Nephron progenitor cell (in vitro differentiated cells): ENCODE measurements around the gene NDUFC2.

Experiments
- DNase-seq: peaks from one replicate; pipeline ENCODE4 v3.0.0; 2021
- H3K27ac Mint-ChIP-seq: 2 replicates; pipeline ENCODE4 v1.8.0; 2021; ENCODE audit warnings: mild to moderate bottlenecking, moderate library complexity, mixed read lengths
- H3K27me3 Mint-ChIP-seq: 2 replicates; pipeline ENCODE4 v1.8.0; 2021; ENCODE audit warnings: mild to moderate bottlenecking, low read depth, mixed read lengths; ENCODE audit not compliant: poor library complexity
- H3K36me3 Mint-ChIP-seq: 2 replicates; pipeline ENCODE4 v1.8.0; 2021; ENCODE audit warnings: low read depth, mixed read lengths
- H3K4me1 Mint-ChIP-seq: 2 replicates; pipeline ENCODE4 v1.8.0; 2021; ENCODE audit warnings: mixed read lengths
- H3K4me3 Mint-ChIP-seq: 2 replicates; pipeline ENCODE4 v1.8.0; 2021; ENCODE audit warnings: mild to moderate bottlenecking, moderate library complexity, mixed read lengths
- H3K9me3 Mint-ChIP-seq: 2 replicates; pipeline ENCODE4 v1.8.0; 2021; ENCODE audit warnings: mild to moderate bottlenecking, moderate library complexity, mixed read lengths
- TF ChIP-seq, protein P1 (sequence below): fragments of 200-600 bp; sonication (generic); IDR thresholded peaks from 2 replicates; pipeline ENCODE4 v1.5.0; 2021; ENCODE audit warnings: antibody characterized with exemption

Gene NDUFC2

DNA sequence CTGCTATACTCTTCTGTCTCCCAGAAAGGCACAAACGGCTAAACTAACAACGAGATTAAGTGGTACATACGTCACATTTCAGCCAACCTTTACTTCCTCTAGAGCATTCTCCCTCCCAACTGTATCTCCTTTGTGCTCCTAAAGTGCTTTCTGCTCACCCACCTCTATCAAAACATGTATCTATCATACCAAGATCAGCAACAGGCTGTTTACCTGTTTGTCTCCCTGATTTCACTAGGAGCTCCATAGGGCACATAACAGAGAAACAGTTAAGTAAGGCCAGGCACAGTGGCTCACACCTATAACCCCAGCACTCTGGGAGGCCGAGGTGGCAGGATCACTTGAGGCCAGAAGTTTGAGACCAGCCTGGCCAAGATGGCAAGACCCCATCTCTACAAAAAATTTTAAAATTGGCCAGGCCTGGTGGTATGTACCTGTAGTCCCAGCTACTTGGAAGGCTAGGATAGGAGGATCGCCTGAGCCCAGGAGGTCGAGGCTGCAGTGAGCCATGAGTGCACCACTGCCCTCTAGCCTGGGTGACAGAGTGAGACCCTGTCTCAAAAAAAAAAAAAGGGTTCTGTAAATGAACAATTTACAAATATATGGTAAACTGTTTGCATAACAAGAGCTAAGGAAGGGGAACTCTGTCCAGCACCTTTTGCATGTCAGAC is 2.8 kb downstream of the NDUFC2 start:
- H3K27ac Mint-ChIP-seq, result no peak overlapping the region
- DNase-seq, result no peak
- H3K9me3 Mint-ChIP-seq, result no peaks in the 10 kb centered on the region
- peak overlapping the region; percentile 1 for H3K4me3 Mint-ChIP-seq
- peaks cover 24% of the 10 kb centered on the region for H3K4me1 Mint-ChIP-seq
- peaks cover 12% of the 10 kb centered on the region for H3K27me3 Mint-ChIP-seq
- peaks cover 44% of the 10 kb centered on the region for H3K36me3 Mint-ChIP-seq
- TF ChIP-seq, protein P1, sequence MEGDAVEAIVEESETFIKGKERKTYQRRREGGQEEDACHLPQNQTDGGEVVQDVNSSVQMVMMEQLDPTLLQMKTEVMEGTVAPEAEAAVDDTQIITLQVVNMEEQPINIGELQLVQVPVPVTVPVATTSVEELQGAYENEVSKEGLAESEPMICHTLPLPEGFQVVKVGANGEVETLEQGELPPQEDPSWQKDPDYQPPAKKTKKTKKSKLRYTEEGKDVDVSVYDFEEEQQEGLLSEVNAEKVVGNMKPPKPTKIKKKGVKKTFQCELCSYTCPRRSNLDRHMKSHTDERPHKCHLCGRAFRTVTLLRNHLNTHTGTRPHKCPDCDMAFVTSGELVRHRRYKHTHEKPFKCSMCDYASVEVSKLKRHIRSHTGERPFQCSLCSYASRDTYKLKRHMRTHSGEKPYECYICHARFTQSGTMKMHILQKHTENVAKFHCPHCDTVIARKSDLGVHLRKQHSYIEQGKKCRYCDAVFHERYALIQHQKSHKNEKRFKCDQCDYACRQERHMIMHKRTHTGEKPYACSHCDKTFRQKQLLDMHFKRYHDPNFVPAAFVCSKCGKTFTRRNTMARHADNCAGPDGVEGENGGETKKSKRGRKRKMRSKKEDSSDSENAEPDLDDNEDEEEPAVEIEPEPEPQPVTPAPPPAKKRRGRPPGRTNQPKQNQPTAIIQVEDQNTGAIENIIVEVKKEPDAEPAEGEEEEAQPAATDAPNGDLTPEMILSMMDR, result no peak

DNA sequence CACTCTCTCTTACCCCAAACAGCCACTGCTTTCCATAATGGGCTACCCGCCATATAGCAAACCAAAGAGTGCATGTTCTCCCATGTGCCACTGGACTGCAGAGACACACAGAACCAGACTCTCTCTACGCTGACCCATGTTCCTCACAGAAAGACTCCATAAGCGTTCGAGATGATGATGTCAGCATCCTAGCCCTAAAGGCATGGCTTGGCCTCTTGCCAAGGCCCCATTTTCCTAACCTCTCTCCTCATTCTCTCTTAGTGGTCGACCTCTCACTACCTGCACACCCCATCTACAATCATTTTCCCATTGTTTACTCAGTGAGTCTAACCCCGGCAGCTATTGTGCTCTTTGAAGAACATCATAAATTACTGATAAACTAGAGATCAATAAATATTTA is 4.9 kb downstream of the NDUFC2 start:
- TF ChIP-seq, protein P1, result no peak
- H3K27ac Mint-ChIP-seq, result no peak overlapping the region
- peaks cover 60% of the 10 kb centered on the region for H3K36me3 Mint-ChIP-seq

DNA sequence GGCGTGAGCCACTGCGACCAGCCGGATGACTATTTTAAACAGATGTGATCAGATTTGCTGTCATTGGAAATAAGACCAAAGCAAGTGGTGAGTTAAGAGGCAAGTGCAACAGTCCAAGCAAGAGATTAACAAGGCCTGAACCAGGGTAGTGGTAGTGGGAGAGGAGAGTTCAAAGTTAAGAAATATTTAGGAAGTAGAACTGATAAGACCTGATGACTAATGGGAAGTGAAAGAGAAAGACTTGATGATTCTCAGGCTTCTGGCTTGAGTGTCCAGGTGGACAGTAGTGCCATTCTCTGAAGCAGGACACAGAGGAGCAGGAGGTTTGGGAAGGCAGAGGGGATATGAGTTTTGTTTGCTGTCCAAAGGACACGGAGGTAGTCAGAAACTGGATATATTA is 7.2 kb downstream of the NDUFC2 start:
- H3K4me3 Mint-ChIP-seq, result no peak overlapping the region
- no peaks in the 10 kb centered on the region for H3K9me3 Mint-ChIP-seq
- no peak overlapping the region for H3K27ac Mint-ChIP-seq
- DNase-seq, result no peak
- TF ChIP-seq, protein P1, result no peak
- peaks cover 6% of the 10 kb centered on the region for H3K4me1 Mint-ChIP-seq
- peaks cover 4% of the 10 kb centered on the region for H3K27me3 Mint-ChIP-seq
- H3K36me3 Mint-ChIP-seq, result peaks cover 71% of the 10 kb centered on the region

More for the DNA sequence above, 4.9 kb downstream of the NDUFC2 start:
- H3K4me1 Mint-ChIP-seq, result peaks cover 24% of the 10 kb centered on the region
- no peak for DNase-seq
- H3K9me3 Mint-ChIP-seq, result no peaks in the 10 kb centered on the region
- H3K27me3 Mint-ChIP-seq, result peaks cover 4% of the 10 kb centered on the region
- no peak overlapping the region for H3K4me3 Mint-ChIP-seq

DNA sequence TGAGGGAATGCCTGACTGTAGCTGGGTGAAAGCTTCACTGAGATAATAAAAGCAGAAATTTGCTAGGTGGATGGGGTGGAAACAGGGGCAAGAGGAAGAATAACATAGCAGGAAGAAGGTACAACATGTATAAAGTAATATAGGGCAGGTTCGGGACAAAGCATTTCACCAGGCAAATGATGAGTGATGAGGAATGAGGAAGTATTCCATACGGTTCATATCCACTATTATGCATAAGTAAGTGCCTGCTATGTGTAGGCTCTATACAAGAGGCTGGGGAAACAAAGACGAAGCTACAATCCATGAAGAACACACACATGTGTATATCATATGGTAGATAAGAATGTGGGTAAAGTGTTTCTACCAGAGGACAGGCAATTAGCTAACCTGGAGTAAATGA is 7.9 kb downstream of the NDUFC2 start:
- Mint-ChIP-seq H3K4me1 (peaks cover 3% of the 10 kb centered on the region), H3K36me3 (peaks cover 73% of the 10 kb centered on the region), H3K27ac (no peak overlapping the region), H3K4me3 (no peak overlapping the region), H3K9me3 (no peaks in the 10 kb centered on the region), H3K27me3 (peaks cover 4% of the 10 kb centered on the region)
- DNase-seq, result no peak
- TF ChIP-seq, protein P1, result no peak

DNA sequence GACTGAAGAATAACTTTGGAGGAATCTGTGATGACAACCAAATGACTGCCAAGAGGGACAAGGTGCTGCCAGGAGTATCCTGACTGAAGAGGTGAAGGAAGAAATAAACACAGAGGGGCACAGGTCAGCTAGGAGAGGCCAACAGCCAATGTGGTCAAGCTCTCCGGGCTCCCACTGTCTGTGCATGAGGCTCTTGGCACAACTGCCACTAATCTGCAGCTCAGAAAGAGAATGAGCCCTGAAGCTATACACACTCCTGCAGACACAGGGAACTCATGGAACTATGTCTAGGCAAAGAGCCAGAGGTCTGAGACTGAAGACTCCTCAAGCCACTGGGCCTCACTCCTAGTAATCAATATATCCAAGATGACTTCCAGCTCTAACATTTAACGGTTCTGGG is 9.0 kb downstream of the NDUFC2 start:
- no peaks in the 10 kb centered on the region for H3K4me1 Mint-ChIP-seq
- TF ChIP-seq, protein P1, result no peak
- H3K27me3 Mint-ChIP-seq, result peaks cover under 1% of the 10 kb centered on the region
- no peak for DNase-seq
- no peak overlapping the region for H3K4me3 Mint-ChIP-seq
- peak overlapping the region; percentile 47 for H3K27ac Mint-ChIP-seq
- peaks cover 69% of the 10 kb centered on the region for H3K36me3 Mint-ChIP-seq
- H3K9me3 Mint-ChIP-seq, result no peaks in the 10 kb centered on the region

DNA sequence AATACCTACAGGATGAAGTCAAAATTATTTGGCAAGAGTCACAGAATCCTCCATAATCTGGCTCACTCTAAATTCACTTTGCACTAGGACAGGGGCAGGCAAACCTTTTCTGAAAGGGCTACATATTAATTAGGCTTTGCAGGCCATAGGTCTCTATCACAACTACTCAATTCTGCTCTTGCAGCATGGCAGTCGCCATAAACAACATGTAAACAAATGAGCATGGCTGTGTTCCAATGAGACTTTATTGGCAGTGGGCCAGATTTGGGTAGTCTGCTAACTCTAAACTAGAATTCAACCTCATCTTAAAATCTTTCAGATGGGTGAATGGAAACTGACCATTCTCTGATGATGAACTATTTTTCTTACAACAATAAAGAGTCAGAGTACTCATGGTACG is 10.2 kb downstream of the NDUFC2 start:
- H3K4me3 Mint-ChIP-seq, result no peak overlapping the region
- TF ChIP-seq, protein P1, result no peak
- H3K27ac Mint-ChIP-seq, result no peak overlapping the region
- H3K9me3 Mint-ChIP-seq, result no peaks in the 10 kb centered on the region
- DNase-seq, result no peak
- H3K27me3 Mint-ChIP-seq, result no peaks in the 10 kb centered on the region
- H3K36me3 Mint-ChIP-seq, result peaks cover 62% of the 10 kb centered on the region
- H3K4me1 Mint-ChIP-seq, result no peaks in the 10 kb centered on the region
